Body of pancreas (tissue), 4 donors: ENCODE data around the gene SEC61A1. TPM values are rescaled to one million over a fixed set of nuclear protein-coding genes. Genes with fewer than 3 reads are reported as not detected.

ENCODE experiments used
- ATAC-seq: fragments of 150-250 bp; one replicate; pipeline ENCODE4 v1.9.1; 2016
- DNase-seq, 4 donors: peaks; one replicate each; pipeline ENCODE4 v3.0.0-alpha.2; 2019
- H3K27ac ChIP-seq, 4 donors: fragments of 200-600 bp; sonication (generic); 1 replicate in 3 of 4; 2 replicates in 1 of 4; pipeline versions ENCODE4 v1.5.1 to v1.6.1; 2016 to 2019; ENCODE audit warnings: mild to moderate bottlenecking in 1 of 4, mixed read lengths in 1 of 4, moderate library complexity in 1 of 4
- H3K27me3 ChIP-seq, 2 donors: fragments of 200-600 bp; sonication (generic); one replicate each; pipeline ENCODE4 v1.6.0; 2016; ENCODE audit warnings: mild to moderate bottlenecking in 1 of 2
- H3K36me3 ChIP-seq, 2 donors: fragments of 200-600 bp; sonication (generic); replicated peaks in 1 of 2; 2 replicates each; pipeline ENCODE4 v1.5.1; 2016; ENCODE audit warnings: low read depth in 2 of 2; ENCODE audit not compliant: insufficient read depth in 1 of 2
- H3K4me1 ChIP-seq: fragments of 200-600 bp; sonication (generic); one replicate; pipeline ENCODE4 v1.6.0; 2016
- H3K4me3 ChIP-seq, 2 donors: fragments of 200-600 bp; sonication (generic); 1 replicate in 1 of 2; 2 replicates in 1 of 2; pipeline ENCODE4 v1.5.1; 2016 to 2019
- H3K9me3 ChIP-seq, 3 donors: fragments of 200-600 bp; sonication (generic); 1 replicate in 2 of 3; 2 replicates in 1 of 3; pipeline ENCODE4 v1.5.1; 2016
- POLR2A ChIP-seq, 3 donors: fragments of 450-650 bp; IDR thresholded peaks; one replicate each; pipeline ENCODE4 v1.6.1; 2016; ENCODE audit warnings: antibody characterized with exemption in 3 of 3, mild to moderate bottlenecking in 2 of 3
- WGBS, 2 donors: methylation state at CpG; one replicate each; pipeline ENCODE4 v1.1.5; 2017; 5-methylcytosine and 5-hydroxymethylcytosine counted together
- intact Hi-C: fragments of 100-400 bp; cut with DNase I; formaldehyde crosslinking; loops from one replicate; pipeline ENCODE4 v1.15.1; 2023
- total RNA-seq, 2 donors: library from RNA; depleted of rRNA; stranded (reverse); fragments of >200 nt; gene quantifications; one replicate each; pipeline ENCODE4 v1.1.0, GENCODE V29; 2016
- TF ChIP-seq, protein P1 (sequence below), 7 experiments: fragments of 450-650 bp in 4 of 7; fragments of 200-600 bp in 3 of 7; sonication (generic) in 3 of 7; IDR thresholded peaks; one replicate each; pipeline ENCODE4 v1.5.1; 2016 to 2019; ENCODE audit warnings: antibody characterized with exemption in 7 of 7

Gene SEC61A1
- total RNA-seq: 100 to 1,000 TPM; 168 to 207 TPM

GRCh38 chr3:128051837-128052594, at the start of gene SEC61A1:
Gene SEC61A1 (plus strand): TSS chr3:128052437. CDS start chr3:128052553, 116 bp downstream.
- intact Hi-C loops: no loop called here
- H3K36me3 ChIP-seq: peaks cover 0 to 6% of the 10 kb centered on the region in 2 donors
- WGBS, 2 donors: 0% methylated on average over 85 of the region's 90 CpGs; no CpG with 5 or more reads in 1 of the 2 donors

DNA sequence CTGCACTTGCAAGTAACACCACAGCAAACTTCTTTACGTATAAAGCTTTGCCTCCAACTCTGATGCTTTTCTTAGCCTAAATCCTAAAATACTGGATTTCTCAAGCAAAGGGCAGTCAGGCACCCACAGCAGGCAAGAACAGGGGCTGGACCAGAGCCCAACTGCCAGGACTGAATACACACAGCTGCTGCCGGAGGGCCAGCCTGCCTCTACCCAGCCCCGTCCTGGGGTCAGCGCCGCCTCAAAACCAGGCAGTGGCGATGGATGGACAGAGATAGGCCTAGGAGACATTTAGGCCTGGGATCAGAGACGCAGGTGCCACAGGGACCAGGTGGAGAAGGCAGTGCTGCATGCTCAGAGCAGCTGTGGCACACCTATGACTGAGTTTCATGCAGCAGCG, 47.6 kb upstream of the SEC61A1 start:
- DNase-seq (no peak), ATAC-seq (no peak)
- intact Hi-C loops: no loop called here
- Histone ChIP-seq H3K4me3 (no peak overlapping the region), H3K36me3 (no peaks in the 10 kb centered on the region), H3K9me3 (no peaks in the 10 kb centered on the region), H3K27ac (no peak overlapping the region), H3K27me3 (no peaks in the 10 kb centered on the region), H3K4me1 (no peaks in the 10 kb centered on the region)
- 76 to 77% methylated on average over 8 of the region's 8 CpGs for WGBS, 2 donors
- TF ChIP-seq POLR2A (IDR thresholded peaks at IDR 0.05): no peak
- TF ChIP-seq, protein P1, sequence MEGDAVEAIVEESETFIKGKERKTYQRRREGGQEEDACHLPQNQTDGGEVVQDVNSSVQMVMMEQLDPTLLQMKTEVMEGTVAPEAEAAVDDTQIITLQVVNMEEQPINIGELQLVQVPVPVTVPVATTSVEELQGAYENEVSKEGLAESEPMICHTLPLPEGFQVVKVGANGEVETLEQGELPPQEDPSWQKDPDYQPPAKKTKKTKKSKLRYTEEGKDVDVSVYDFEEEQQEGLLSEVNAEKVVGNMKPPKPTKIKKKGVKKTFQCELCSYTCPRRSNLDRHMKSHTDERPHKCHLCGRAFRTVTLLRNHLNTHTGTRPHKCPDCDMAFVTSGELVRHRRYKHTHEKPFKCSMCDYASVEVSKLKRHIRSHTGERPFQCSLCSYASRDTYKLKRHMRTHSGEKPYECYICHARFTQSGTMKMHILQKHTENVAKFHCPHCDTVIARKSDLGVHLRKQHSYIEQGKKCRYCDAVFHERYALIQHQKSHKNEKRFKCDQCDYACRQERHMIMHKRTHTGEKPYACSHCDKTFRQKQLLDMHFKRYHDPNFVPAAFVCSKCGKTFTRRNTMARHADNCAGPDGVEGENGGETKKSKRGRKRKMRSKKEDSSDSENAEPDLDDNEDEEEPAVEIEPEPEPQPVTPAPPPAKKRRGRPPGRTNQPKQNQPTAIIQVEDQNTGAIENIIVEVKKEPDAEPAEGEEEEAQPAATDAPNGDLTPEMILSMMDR (IDR thresholded peaks at IDR 0.05): no peak

More at GRCh38 chr3:128051837-128052594, at the start of gene SEC61A1:
- DNase-seq: peak; percentile 95
- no peaks in the 10 kb centered on the region for H3K27me3 ChIP-seq
- peak; percentile 96 for ATAC-seq
- H3K4me1 ChIP-seq: peaks cover 44% of the 10 kb centered on the region
- TF ChIP-seq POLR2A (IDR thresholded peaks at IDR 0.05): peak; percentile 93 to 94 (median 94)
- TF ChIP-seq, protein P1 (IDR thresholded peaks at IDR 0.05): peak in 1 of 7 experiments; percentile 25
- peak within 1 kb of the TSS; percentile 88 to 99 (median 97) for H3K27ac ChIP-seq
- H3K4me3 ChIP-seq: peak within 1 kb of the TSS; percentile 96 to 98
- no peaks in the 10 kb centered on the region for H3K9me3 ChIP-seq

- ATAC-seq: no peak
- no peak for DNase-seq
- peaks cover under 1% of the 10 kb centered on the region for H3K4me1 ChIP-seq
- no peak overlapping the region for H3K27ac ChIP-seq
- no peaks in the 10 kb centered on the region for H3K9me3 ChIP-seq
- 43 to 51% methylated on average over 21 to 30 of the region's 30 CpGs for WGBS, 2 donors
- no peaks in the 10 kb centered on the region for H3K36me3 ChIP-seq
- intact Hi-C loops: no loop called here
- no peaks in the 10 kb centered on the region for H3K27me3 ChIP-seq
- no peak for TF ChIP-seq POLR2A (IDR thresholded peaks at IDR 0.05)
- TF ChIP-seq, protein P1 (IDR thresholded peaks at IDR 0.05): no peak
- H3K4me3 ChIP-seq: no peak overlapping the region
Observed at GRCh38 chr3:128006061-128007032, 45.9 kb upstream of the SEC61A1 start.

- no peak for ATAC-seq
- TF ChIP-seq, protein P1 (IDR thresholded peaks at IDR 0.05): no peak
- TF ChIP-seq POLR2A (IDR thresholded peaks at IDR 0.05): no peak
- Histone ChIP-seq H3K9me3 (no peaks in the 10 kb centered on the region), H3K4me1 (peaks cover 6% of the 10 kb centered on the region), H3K27me3 (no peaks in the 10 kb centered on the region), H3K36me3 (no peaks in the 10 kb centered on the region), H3K27ac (no peak overlapping the region), H3K4me3 (no peak overlapping the region)
- DNase-seq: no peak
- WGBS, 2 donors: 40 to 56% methylated on average over 11 of the region's 11 CpGs
- intact Hi-C loops: no loop called here
Observed at GRCh38 chr3:128007033-128007424, 45.2 kb upstream of the SEC61A1 start.
